ENCODE results near the gene WDHD1.
"Not testable (repeated sequence)": the region's sequence is repeated elsewhere in the genome, so short reads cannot be mapped to it uniquely, and the experiment has no call there.

Gene WDHD1

DNA sequence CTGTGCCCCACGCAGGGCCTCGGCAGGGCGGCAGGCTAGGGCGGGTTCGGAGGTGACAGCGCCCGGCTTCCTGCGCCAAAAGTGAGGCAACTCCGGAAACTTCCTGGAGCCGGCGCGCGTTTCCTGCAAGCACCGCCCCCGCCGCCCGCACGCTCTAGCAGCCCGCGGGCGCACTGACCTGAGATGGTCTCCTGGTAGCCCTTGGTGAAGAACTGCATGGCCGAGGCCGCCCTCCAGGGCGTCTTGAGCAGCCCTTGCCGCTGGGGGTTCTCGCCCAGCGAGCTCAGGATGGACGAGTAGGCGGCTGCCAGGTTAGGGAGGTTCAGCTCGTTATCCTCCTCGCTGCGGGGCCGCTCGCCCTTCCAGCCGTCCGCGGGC lies 124.8 kb downstream of the WDHD1 start:
- peak; percentile 8 for DNase-seq

DNA sequence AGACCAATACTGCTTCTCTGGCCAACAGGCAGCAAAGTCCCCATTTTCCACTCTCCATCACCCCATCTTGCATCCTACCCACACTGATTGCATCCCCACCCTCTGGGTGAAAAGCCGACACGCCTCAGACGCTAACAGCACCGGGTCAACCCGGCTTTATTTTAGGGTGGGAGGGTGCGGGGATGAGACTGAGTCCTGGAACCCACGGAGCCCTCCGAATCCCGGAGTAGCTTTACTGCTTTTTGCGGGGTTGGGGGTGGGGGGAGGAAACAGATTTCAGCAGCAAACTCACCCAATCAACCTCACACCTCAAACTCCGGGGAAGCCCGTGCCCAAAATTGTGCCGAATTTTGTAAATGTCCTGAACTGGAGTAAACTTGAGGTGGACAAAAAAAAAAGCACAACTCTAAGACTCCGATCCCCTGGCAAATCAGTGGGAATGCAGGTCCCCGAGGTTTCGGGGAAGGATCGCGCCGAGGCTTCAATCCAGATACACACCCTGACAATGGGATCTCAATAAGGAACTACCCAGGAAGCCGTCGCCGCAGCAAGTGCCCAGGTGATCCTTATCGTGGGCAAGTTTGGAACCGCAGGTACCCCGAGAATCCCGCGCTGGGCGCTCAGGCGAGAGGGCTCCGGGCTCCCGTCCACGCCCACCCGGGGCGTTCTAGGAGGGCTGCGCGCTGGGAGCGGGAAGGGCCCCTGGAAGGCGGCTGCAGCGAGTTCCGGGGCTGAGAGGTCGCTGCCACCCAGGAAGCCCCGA lies 125.3 kb downstream of the WDHD1 start:
- no peak for DNase-seq

DNA sequence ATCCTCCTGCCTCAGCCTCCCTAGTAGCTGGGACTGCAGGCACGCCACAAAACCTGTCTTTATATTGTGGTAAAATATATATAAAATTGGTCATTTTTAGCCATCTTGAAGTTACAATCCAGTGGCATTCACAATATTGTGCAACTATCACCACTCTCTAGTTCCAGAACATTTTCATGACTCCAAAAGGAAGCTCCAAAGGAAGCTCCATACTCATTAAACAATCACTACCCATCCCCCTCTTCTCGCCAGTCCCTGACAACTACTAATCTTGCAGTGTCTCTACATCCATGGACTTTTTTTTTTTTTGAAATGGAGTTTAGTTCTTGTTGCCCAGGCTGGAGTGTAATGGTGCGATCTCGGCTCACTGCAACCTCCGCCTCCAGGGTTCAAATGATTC lies 127.3 kb downstream of the WDHD1 start:
- DNase-seq = no peak

GRCh38 chr14:54897809-54898555 lies 128.9 kb downstream of the WDHD1 start:
- DNase-seq = not testable (repeated sequence)

- no peak for DNase-seq
Observed at GRCh38 chr14:54895683-54896082, 131.2 kb downstream of the WDHD1 start.

- no peak for DNase-seq
Observed at GRCh38 chr14:54894995-54895394, 131.9 kb downstream of the WDHD1 start.

- DNase-seq = no peak
Observed at GRCh38 chr14:54893151-54893760, 133.6 kb downstream of the WDHD1 start.

DNA sequence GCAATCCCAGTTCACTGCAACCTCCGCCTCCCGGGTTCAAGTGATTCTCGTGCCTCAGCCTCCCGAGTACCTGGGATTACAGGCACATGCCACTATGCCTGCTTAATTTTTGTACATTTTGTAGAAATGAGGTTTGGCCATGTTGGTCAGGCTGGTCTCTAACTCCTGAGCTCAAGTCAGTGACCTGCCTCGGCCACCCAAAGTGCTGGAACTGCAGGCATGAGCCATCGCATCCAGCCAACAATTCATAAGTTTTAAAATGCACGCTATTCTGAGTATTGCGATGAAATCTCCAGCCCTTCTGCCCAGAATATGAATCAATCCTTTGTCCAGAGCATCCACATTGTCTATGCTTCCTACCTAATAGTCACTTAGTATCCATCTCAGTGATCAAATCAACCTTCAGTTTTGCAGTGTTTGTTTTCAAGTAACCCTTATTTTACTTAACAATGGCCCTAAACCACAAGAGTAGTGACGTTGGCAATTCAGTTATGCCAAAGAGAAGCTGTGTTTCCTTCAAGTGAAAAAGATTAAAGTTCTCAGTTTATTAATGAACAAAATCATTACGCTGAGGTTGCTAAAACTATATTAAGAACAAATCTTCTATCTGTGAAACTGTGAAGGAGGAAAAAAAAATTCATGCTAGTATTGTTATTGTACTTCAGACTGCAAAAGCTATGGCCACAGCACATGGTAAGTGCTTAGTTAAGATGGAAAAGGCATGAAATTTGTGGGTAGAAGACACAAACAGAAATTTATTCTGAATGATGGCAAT lies 135.2 kb downstream of the WDHD1 start:
- no peak for DNase-seq

DNA sequence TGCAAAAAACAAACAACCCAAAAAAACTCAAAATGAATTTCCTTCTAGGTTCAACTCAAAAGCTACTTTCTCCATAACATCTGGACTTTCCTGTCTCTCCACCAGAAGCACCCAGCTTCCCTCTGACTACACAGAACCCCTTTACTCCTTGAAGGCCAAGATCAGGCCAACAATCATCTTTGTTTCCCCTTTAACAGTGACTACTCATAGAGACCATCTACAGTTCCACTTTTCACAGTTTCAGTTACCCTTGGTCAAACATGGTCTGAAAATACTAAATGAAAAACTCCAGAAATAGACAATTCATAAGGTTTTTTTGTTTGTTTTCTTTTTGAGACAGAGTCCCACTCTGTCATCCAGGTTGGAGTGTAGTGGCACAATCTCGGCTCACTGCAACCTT lies 136.1 kb downstream of the WDHD1 start:
- DNase-seq = no peak

GRCh38 chr14:54889919-54890318 lies 137.0 kb downstream of the WDHD1 start:
- DNase-seq = no peak

Measured in amniotic stem cell (primary cell).